SW 1271 (cell line): Measurements from ENCODE around the gene HOXD1.

Source experiments
- DNase-seq, 2 experiments: peaks; one replicate each; lab custom pipeline; 2025; lab: John Stamatoyannopoulos, UW

Gene HOXD1

GRCh38 chr2:176184749-176185148, 3.7 kb upstream of the HOXD1 start:
- no peak for DNase-seq

- DNase-seq, result no peak
Measured at GRCh38 chr2:176186024-176186423, 2.4 kb upstream of the HOXD1 start.

DNA sequence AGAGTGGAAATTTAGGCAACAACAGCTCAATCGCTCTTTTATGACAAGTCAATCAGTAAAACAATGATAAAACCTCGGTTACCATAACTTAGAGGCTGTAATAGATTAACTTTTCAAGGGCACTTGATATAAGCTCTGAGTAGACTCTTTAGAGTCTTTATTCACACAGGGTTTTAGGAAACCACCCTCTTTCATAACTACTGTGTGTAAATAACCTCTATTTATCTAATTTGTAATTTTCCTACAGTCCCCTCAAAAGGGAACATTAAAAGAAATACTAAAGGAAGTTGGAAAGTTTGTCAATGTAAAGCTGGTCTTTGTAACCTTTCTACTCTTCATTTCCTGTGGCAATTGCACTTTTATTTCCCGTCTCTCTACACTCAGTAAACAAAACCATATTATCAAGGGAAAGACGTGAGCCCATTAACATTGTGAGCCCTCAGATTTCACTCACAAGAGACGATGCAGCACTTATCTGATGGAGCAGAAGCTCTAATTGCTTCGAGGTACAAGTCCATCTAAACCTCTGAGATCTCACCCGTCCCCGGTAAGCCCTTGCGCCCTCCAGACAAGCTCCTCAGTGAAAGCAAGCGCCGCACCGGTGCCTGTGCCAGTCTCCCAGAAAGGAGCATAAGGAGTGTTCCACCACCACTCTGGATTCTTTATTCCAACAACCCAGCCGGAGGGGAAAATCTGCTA, 1.1 kb upstream of the HOXD1 start:
- no peak for DNase-seq

DNA sequence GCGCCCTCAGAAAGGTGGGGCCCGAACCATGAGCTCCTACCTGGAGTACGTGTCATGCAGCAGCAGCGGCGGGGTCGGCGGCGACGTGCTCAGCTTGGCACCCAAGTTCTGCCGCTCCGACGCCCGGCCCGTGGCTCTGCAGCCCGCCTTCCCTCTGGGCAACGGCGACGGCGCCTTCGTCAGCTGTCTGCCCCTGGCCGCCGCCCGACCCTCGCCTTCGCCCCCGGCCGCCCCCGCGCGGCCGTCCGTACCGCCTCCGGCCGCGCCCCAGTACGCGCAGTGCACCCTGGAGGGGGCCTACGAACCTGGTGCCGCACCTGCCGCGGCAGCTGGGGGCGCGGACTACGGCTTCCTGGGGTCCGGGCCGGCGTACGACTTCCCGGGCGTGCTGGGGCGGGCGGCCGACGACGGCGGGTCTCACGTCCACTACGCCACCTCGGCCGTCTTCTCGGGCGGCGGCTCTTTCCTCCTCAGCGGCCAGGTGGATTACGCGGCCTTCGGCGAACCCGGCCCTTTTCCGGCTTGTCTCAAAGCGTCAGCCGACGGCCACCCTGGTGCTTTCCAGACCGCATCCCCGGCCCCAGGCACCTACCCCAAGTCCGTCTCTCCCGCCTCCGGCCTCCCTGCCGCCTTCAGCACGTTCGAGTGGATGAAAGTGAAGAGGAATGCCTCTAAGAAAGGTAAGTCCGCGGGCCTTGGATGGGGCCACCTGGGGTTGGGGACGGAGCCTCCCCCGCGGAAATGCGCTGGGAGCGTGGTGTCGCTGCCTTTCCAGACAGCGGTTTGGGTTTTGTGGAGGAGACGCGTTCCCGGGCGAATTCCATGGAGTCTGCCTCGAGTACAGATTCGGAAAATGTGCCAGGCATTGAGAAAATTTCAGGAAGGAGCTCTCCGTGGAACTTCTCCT, 559 bp downstream of the HOXD1 start:
- no peak for DNase-seq

DNA sequence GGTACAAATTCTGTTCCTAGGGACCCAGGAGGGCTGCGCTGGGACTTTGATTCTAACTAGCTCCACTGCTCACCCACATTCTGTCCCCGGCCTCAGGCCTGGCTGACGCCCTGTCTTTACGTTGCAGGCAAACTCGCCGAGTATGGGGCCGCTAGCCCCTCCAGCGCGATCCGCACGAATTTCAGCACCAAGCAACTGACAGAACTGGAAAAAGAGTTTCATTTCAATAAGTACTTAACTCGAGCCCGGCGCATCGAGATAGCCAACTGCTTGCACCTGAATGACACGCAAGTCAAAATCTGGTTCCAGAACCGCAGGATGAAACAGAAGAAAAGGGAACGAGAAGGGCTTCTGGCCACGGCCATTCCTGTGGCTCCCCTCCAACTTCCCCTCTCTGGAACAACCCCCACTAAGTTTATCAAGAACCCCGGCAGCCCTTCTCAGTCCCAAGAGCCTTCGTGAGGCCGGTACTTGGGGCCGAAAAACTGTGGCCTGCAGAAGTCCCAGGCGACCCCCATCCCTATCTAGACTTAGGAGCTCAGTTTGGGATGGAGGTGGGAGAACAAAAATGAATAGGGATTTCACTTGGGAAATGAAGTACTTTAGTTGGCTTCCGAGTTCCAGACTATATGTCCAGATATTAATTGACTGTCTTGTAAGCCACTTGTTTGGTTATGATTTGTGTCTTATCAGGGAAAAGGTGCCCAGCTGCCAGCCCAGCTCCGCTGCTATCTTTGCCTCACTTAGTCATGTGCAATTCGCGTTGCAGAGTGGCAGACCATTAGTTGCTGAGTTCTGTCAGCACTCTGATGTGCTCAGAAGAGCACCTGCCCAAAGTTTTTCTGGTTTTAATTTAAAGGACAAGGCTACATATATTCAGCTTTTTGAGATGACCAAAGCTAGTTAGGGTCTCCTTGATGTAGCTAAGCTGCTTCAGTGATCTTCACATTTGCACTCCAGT, 1.5 kb downstream of the HOXD1 start:
- DNase-seq, result no peak

GRCh38 chr2:176192351-176192750, 3.9 kb downstream of the HOXD1 start:
- no peak for DNase-seq

DNA sequence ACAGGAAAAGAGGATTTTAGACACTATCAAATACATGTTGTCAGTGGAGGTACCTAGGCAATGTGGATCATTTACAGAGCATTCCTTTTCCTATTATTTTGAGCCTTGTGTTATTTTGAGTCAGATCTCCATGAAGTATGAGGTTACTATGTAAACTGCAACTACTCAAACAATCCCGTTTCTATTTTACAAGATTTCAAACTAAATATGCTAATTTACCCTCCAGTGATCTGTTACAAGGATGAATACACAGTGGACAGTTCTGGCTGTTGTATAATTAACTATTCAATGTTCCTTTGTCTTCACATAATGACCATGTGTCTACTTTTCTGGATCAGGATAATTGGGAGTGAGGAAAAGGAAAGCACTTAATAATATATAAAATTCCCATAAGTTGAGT, 4.6 kb downstream of the HOXD1 start:
- no peak for DNase-seq

- DNase-seq, result no peak
Measured at GRCh38 chr2:176199902-176200301, 11.4 kb downstream of the HOXD1 start.

DNA sequence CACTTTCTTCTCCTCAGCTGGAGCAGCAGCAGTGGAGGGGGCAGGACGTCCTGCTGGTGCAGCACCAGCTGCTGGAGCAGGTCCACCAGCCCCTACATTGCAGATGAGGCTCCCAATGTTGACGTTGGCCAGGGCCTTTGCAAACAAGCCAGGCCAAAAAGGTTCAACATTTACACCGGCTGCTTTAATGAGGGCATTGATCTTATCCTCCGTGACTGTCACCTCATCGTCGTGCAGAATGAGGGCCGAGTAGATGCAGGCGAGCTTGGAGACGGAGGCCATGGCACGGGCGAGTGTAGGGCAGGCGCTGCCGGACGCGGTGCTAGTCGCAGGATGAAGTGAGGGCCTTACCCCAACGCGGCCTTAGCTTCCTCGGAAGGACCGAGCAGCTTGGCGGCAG, 12.5 kb downstream of the HOXD1 start:
- DNase-seq, result no peak

GRCh38 chr2:176202491-176202890, 14.0 kb downstream of the HOXD1 start:
- no peak for DNase-seq

- no peak for DNase-seq
Measured at GRCh38 chr2:176205126-176205525, 16.7 kb downstream of the HOXD1 start.

- DNase-seq, result no peak
Measured at GRCh38 chr2:176206136-176206535, 17.7 kb downstream of the HOXD1 start.

- DNase-seq, result no peak
Measured at GRCh38 chr2:176206682-176207081, 18.2 kb downstream of the HOXD1 start.

DNA sequence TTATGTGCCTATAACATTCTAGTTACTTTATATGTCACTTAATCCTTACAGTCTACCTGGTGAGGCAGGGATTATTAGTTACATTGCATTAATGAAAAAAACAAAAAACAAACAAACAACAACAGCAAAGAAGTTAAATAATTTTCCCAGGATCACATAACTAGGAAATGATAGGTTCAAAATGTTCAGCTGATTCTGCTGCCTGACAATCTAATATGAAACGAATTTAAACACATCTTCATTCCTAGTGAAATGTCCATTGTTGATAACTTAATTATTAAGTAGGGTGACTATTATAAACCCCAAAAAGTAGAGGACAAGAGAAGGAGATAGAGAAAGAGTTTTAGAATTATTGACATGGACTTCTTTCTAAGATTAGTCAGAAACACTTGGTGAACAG, 22.6 kb downstream of the HOXD1 start:
- no peak for DNase-seq

- DNase-seq, result no peak
Measured at GRCh38 chr2:176212276-176212675, 23.8 kb downstream of the HOXD1 start.

DNA sequence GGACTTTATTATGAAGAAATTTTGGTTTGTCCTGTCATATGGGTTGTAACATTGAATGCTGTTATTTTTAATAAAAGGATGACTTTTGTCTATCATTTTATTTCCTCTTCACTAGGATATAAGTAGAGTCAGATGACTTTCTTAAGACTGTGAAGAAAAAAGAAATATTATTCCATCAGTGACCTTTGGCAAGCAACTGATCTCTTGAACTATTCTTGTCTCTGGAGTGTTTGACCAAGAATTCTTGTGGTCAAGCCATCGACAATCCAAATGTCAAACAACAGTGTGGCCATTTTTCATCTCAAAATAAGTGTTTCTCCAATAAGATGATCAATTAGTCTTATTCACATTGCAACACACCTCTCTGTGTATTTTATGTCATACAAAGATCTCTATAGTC, 24.9 kb downstream of the HOXD1 start:
- no peak for DNase-seq

DNA sequence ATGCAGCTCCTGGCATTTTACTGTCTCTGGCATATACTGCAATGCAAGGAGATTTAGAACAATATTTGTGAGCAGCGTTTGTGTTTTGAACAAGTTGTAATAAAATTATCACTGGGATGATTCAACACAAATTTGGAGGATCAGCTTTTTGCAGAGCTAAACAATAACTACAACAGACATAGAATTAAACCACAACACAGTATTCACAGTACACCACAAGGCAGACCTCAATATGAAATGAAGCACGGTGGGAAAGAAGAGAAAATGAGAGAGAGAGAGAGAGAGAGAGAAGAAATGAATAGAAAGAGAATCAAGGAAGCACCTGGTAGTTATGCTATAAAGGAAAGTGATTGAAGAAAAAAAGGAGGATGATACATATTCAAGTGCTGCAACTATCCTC, 39.4 kb downstream of the HOXD1 start:
- DNase-seq, result no peak

DNA sequence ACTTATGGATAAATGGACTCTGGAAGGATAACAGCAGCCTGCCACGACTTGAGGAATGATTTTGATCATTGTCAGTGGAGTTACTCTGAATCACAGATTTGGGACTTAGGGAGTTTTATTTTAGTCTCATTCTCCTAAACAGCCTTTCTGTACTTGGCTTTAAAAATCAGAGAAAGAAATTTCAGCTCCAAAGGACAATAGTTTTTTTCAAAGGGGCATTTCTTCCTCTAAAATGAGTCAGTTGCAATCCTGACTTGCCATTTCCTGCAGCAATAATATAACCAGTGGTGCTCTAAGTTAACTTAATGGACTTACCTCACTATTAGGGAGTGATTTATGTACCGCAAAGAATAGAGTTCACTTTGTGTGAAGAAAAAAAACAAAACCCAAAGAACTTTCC, 45.7 kb downstream of the HOXD1 start:
- no peak for DNase-seq

DNA sequence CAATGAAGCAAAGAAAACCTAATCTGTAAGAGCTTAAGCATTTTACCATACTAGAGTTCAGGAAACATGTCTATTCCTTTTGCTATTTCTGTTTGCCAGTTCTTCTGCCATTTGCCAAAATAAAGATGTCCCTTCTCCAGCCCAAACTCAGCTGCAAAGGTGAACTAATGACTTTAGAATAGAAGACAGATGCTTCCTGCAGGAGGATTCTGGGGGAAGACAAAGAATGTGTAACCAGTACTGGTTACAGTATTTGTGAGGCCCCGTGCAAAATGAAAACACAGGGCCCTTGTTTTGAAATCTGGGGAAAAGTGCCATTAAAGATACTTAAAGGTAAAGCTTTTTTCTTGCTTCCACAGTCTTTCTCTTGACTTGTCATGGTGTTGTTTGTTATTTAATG, 46.5 kb downstream of the HOXD1 start:
- no peak for DNase-seq

GRCh38 chr2:176237456-176237855, 49.0 kb downstream of the HOXD1 start:
- DNase-seq, result no peak

GRCh38 chr2:176239031-176239430, 50.6 kb downstream of the HOXD1 start:
- DNase-seq, result no peak

- DNase-seq, result no peak
Measured at GRCh38 chr2:176240301-176240700, 51.8 kb downstream of the HOXD1 start.
